ENCODE results near the gene RCAN2.
"Not testable (repeated sequence)": the region's sequence is repeated elsewhere in the genome, so short reads cannot be mapped to it uniquely, and the experiment has no call there.

Gene RCAN2

DNA sequence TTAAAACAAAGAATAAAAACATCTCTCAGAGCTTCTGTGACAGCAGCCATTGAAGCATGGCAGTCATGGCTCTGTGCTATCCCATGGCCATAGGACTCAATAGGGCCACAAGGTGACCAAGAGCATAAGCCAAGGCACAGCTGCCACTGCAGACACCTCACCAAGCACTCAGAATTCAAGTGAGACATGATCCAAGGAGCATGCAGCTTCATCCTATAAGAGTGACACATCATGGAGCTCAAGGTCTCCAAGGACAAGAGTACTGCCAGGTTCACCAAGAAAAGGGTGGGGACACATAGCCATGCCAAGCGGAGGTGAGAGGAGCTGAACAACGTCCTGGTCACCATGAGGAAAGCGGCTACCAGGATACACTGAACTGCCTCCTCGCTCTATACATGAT is 53.0 kb downstream of the RCAN2 start:
- no peak for DNase-seq

DNA sequence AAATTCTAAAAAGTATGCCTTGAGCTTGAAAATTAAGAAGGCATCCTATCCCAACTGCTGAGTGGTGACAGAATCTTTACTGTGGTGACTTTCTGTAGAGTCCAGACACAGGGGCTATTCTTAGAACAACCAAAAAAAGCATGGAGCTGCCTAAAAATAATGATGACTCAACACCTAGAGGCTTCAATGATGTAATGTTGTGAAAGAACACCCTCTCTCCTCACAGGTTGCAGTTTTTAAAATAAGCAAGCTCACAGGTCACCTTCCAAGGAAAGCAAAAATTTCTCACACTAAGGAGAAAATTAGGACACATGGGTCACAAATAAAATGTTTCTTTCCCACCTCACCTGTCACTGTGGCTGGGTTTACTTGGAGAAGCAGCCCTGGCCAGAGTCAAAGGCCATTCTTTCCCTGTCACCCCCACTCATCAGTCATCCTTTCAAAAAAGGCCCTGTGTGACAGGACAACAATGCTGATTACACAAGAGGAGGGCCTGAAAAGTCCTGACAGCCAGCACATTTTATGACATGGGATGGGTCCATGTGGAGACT is 53.5 kb downstream of the RCAN2 start:
- DNase-seq, result no peak

DNA sequence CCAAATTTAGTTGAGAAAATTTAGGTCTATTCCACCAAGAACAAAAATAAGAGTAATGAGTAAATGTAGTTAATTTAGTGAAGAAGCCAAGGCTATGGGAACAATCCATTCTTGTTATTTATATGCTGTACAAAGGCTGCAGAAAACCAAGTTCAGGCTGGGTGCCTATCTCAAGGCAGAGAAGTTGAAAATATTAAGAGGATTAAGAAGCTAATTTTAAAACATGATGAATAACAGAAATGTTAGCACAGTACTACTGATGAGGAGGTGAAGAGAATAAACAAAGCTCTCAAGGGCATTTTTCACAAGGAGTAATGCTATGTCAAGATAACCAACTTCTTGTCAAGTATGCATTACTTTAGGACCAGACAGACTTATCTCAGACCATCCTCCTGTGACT is 68.6 kb downstream of the RCAN2 start:
- no peak for DNase-seq

- no peak for DNase-seq
These were observed 69.3 kb downstream of the RCAN2 start for GRCh38 chr6:46421939-46422338.

DNA sequence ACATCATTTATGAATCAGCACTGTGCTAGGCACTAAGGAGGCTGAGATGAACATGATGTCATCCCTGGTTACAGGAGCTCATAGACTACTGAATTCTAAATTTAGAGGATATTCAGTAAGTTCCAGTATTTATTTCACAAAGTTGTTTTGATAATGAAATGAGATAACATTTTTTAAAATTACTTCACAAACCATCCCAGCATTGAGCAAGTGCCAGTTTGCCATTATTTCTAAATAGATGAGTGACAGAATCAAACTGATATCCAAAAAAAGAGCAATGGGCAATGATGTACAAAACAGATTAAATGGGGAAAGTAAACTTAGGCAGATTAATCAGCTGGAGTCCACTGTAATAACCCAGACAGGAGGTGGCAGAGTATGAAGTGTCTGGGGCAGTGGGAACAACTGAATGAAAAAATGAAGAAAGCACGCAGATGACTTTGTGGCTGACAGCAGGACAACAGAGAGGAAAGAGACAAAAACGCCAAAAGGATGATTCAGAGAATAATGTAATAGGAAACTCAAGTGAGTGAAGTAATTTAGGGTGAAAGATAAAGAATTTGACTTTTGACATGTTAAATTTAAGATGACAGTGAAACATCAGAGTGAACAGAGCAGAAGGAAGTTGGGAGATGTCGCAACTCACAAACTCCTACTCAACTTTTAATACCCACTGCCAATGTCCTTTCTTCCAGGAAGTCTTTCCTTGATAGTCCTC is 70.2 kb downstream of the RCAN2 start:
- DNase-seq, result no peak

GRCh38 chr6:46419576-46420002 is 71.7 kb downstream of the RCAN2 start:
- DNase-seq, result peak; percentile 45

- DNase-seq, result no peak
These were observed 76.9 kb downstream of the RCAN2 start for GRCh38 chr6:46414398-46414797.

GRCh38 chr6:46412662-46413061 is 78.6 kb downstream of the RCAN2 start:
- no peak for DNase-seq

DNA sequence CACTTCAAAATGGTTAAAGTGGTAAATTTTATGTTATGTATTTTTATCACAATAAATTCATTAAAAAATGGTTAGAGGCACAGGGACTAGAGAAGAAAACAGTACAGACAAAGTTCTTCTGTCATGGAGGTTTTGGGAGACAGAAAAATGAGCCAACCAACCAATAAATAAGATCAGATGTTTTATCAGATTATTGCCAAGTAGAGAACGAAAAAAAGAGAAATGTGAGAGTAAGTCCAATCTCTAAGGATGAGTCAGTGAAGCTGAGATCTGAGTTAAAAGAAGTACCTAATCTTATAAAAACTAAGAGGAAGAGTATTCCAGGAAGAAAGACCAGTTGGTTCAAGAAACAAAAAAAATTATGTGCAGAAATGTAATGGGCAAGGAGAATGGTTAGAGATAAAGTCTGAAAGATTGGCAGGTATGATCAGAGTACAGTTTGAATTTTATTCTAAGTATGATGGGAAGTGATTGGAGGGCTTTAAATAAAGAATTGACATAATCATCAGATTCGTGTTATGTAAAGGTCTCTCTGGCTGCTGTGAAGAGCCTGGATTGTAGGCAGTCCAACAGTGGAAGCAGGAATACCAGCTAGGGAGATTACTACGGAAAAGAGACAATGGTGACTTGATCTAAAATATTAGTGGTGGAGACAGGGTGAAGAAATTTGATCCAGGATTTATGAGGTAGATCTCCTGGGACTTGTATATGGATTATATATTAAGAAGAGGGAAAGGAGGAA is 79.6 kb downstream of the RCAN2 start:
- DNase-seq, result no peak

DNA sequence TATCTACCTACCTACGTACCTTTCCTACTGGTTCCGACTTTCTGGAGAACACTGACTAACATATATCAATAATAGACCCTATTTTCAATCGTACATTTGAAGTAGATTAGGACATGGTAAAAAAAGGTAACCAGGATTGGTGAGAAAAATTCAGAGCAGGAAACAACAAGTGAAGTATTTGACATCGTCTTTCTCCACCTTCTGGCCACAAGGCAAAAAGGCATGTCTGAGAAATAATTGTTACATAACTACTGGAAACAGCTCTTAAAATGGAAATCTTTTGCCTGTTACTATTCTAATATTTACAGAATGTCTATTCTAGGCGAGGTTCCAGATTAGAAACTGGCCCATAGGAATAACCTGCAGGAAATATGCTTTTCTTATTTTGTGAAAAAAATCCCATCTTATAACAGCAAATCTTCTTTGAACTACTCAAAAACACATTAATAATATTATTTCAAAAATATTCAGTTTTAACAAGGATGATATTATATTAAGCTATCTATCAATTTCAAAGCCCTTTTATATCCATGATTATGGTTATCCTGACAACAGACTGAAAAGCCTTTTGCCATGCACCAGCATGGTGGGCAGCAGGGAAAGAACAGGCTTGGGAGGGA is 80.8 kb downstream of the RCAN2 start:
- no peak for DNase-seq

GRCh38 chr6:46407776-46408530 is 83.3 kb downstream of the RCAN2 start:
- DNase-seq, result no peak

DNA sequence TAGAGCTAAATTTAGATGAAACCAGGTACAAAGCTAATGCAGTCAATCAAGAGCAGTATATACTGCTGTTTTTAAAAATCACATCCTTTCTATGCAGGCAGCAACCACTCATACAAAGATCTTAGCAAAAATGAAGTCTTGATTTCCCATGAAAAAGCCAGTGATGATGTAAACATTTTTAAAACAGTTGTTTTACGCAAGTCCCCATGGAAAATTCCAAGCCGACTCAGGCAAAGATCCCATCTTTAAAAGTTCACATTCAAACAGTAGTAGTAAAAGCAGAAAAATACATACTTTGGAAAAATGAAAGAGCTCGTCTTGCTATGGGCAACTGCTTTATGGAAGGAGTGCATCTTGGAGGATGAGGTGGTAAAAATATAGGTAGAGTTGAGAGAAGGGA is 84.0 kb downstream of the RCAN2 start:
- no peak for DNase-seq

DNA sequence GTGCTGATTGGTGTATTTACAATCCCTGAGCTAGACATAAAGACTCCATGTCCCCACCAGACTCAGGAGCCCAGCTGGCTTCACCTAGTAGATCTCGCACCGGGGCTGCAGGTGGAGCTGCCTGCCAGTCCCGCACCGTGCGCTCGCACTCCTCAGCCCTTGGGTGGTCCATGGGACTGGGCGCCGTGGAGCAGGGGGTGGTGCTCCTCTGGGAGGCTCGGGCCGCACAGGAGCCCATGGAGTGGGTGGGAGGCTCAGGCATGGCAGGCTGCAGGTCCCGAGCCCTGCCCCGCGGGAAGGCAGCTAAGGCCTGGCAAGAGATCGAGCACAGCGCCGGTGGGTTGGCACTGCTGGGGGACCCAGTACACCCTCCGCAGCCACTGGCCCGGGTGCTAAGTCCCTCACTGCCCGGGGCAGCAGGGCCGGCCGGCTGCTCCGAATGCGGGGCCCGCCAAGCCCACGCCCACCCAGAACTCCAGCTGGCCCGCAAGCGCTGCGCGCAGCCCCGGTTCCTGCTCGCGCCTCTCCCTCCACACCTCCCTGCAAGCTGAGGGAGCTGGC is 85.5 kb downstream of the RCAN2 start:
- DNase-seq, result not testable (repeated sequence)

- DNase-seq, result no peak
These were observed 90.4 kb downstream of the RCAN2 start for GRCh38 chr6:46400898-46401297.

DNA sequence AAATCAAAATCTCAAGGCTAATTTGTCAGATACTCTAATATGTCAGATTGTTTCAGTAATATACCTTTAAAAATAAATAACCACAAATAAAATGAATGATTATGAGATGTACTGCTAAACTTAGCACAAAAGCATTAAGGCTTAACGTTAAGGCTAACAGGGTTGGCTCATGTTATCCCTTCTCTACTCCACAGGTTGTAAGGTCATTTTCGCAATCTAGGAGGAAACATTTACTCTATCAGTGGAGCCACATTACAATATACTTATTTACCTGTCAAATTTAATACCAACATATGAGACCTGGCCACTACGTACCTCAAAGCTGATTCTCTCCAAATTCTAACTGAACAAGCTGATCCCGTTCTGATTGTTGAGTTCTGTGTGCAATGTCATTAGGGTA is 95.7 kb downstream of the RCAN2 start:
- no peak for DNase-seq

DNA sequence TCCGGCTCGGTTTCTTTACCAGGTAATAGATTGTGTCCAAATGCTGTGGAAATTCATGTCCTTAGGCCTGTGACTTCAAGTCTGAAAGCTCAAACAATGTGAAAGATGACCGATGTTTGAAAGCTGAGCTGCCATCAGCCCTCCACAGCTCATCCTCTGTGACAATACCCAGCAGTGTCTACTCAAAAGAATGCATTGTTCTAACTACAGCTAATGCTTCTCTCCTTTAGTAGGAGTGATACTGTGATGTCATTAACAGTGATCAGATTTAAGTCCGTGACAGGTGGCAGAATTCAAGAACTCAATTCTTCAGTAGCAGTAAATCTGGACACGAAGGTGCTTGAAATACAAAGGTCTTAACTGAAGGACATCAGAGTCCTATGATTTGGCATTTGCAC is 97.3 kb downstream of the RCAN2 start:
- DNase-seq, result no peak

DNA sequence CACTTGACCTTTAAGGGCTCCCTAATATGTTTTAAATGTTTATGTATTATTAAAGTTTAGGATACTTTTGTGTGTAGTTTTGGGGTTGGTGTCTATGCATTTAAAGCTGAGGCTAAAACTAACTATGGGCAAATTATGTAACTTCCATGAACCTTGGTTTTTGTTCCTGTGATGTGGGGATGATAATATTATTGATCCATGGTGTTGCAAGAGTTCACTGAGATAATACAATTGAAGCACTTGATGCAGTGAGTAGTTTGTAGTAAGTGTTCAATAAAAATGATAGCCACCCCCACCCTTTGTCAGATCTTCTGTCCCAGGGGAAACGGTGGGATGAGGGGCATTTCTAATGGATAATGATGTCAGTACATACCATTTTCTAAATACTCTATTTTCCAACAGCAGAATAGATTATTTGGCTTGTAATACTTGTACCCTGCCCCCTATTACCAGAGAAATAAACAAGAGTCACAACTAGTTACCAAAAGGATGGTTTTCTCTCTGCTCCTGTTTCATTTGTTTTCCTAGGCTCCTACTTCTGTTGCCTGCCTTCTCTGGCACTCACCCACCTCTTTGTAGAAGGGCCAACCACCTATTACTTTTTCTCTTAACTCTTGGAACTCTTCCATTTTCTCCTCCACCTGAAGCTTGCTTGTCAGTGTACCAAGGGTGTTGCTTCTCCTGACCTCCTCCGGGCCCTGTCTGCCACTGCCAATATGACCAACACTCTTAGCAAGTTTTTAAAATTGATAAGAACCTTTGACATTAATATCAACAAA is 97.9 kb downstream of the RCAN2 start:
- DNase-seq, result no peak

- DNase-seq, result no peak
These were observed 99.0 kb downstream of the RCAN2 start for GRCh38 chr6:46392294-46392693.

DNA sequence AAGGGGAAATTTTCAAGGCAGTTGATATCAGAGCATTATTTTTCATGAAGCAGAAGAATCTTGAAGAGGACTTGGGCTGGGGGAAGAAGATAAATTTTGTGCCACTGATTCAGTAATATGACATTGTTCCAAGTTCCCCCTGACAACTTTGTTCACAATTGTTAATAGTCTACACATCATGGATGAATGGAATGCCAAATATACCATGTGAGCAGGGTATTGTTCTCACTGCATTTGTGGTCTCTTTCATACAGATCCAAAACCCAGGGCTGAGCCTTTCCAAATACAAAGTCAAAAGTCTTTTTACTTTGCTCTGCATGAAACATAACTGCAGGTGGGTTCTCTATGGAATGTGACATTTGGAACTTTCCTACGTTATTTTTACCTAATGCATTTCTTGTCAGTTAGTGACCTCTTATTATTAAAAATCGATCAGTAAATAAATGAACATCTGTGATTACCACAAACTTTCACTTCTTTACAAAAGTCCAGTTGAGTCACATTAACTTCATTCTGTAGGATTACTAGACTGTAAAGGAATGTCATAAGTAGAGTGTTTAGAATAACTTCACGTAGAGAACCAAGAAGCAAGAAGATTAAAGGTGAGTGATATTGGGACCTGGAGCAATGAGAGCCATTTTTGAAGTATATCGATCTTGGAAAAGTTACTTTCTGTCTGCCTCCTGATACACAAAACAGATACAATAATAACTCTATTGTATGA is 100.9 kb downstream of the RCAN2 start:
- DNase-seq, result no peak

GRCh38 chr6:46387728-46388127 is 103.5 kb downstream of the RCAN2 start:
- not testable (repeated sequence) for DNase-seq

GRCh38 chr6:46381579-46381978 is 109.7 kb downstream of the RCAN2 start:
- DNase-seq, result no peak
